GM12878 (cell line): Measurements from ENCODE around the gene SEC24D. TPM values are rescaled to one million over a fixed set of nuclear protein-coding genes. Genes with fewer than 3 reads are reported as not detected.

Source experiments
- ATAC-seq: fragments of 200-7000 bp; cut with Tn5 transposase; 3 replicates; pipeline ENCODE4 v1.9.1; 2020; ENCODE audit warnings: mild to moderate bottlenecking, moderate library complexity
- BruUV-seq: library from RNA; stranded (reverse); fragments of 400-500 nt; replicated peaks from 2 replicates; lab custom pipeline; 2021; lab: Mats Ljungman, UMichigan
- CTCF ChIA-PET: fragments of 300-600 bp; sonication (Branson Sonifier 250); formaldehyde crosslinking; extraction: SDS; loops from one replicate; lab custom pipeline; 2021; ENCODE audit warnings: inconsistent platforms; lab: Yijun Ruan, JAX
- POLR2A ChIA-PET: fragments of 350-600 bp; formaldehyde crosslinking; extraction: SDS; loops from one replicate; lab custom pipeline; 2021; ENCODE audit warnings: inconsistent platforms; lab: Charles Lee
- RAD21 ChIA-PET: fragments of 300-600 bp; sonication (Branson Sonifier 250); formaldehyde crosslinking; loops from one replicate; lab custom pipeline; 2023; ENCODE audit warnings: antibody characterized with exemption; ENCODE audit not compliant: unreplicated experiment; lab: Charles Lee
- SMC1A ChIA-PET: fragments of 300-600 bp; sonication (Branson Sonifier 250); formaldehyde crosslinking; loops from one replicate; lab custom pipeline; 2023; ENCODE audit not compliant: unreplicated experiment, uncharacterized antibody; lab: Charles Lee
- DNase-seq: peaks from one replicate; pipeline ENCODE4 v3.0.0-alpha.2; 2011; ENCODE audit warnings: low read depth, low spot score
- FAIRE-seq: peaks from 3 replicates; lab custom pipeline; 2011; peaks lifted over from hg19 to GRCh38; lab: Jason Lieb, UNC
- H2AFZ ChIP-seq: 2 replicates; pipeline ENCODE4 v1.6.0; 2011; ENCODE audit warnings: low read depth, low read length, control low read depth; ENCODE audit not compliant: control insufficient read depth
- H3K27ac ChIP-seq: 2 replicates; pipeline ENCODE4 v1.5.1; 2011; ENCODE audit warnings: control low read depth; ENCODE audit not compliant: control insufficient read depth, insufficient read depth
- H3K27me3 ChIP-seq, 2 experiments: replicated peaks in 1 of 2; 2 replicates each; pipeline versions ENCODE4 v1.6.0 to v1.6.1; 2011; ENCODE audit warnings: low read length in 1 of 2; ENCODE audit not compliant: control insufficient read depth in 2 of 2, insufficient read depth in 2 of 2
- H3K36me3 ChIP-seq, 2 experiments: 2 replicates each; pipeline ENCODE4 v1.5.1; 2011; ENCODE audit warnings: low read length in 1 of 2; ENCODE audit not compliant: control insufficient read depth in 2 of 2, insufficient read depth in 2 of 2
- H3K4me1 ChIP-seq: 2 replicates; pipeline ENCODE4 v1.6.1; 2011; ENCODE audit warnings: mild to moderate bottlenecking, low read length, moderate library complexity, mixed read lengths; ENCODE audit not compliant: control insufficient read depth, insufficient read depth
- H3K4me2 ChIP-seq: 2 replicates; pipeline ENCODE4 v1.6.0; 2011; ENCODE audit warnings: control low read depth; ENCODE audit not compliant: control insufficient read depth, insufficient read depth
- H3K4me3 ChIP-seq: fragments of 200-600 bp; sonication (generic); 2 replicates; pipeline ENCODE4 v1.5.1; 2016
- H3K79me2 ChIP-seq: 2 replicates; pipeline ENCODE4 v1.6.0; 2011; ENCODE audit warnings: low read length; ENCODE audit not compliant: control insufficient read depth, insufficient read depth
- H3K9ac ChIP-seq: 2 replicates; pipeline ENCODE4 v1.8.0; 2011; ENCODE audit warnings: low read length, control low read depth, mixed read lengths; ENCODE audit not compliant: control insufficient read depth, insufficient read depth
- H3K9me3 ChIP-seq: replicated peaks from 3 replicates; pipeline ENCODE4 v1.5.1; 2011; ENCODE audit warnings: mild to moderate bottlenecking, low read length; ENCODE audit not compliant: control insufficient read depth, insufficient read depth
- H4K20me1 ChIP-seq: 2 replicates; pipeline ENCODE4 v1.6.0; 2011; ENCODE audit not compliant: control insufficient read depth, insufficient read depth
- ATF2 ChIP-seq: IDR thresholded peaks from 2 replicates; pipeline ENCODE4 v1.6.1; 2012; ENCODE audit warnings: low read length, inconsistent platforms
- CHD2 ChIP-seq: IDR thresholded peaks from 2 replicates; pipeline ENCODE4 v1.6.1; 2011; ENCODE audit warnings: low read depth, low read length, improper control_type of control experiment, borderline replicate concordance
- FOXK2 ChIP-seq: fragments of 450-650 bp; IDR thresholded peaks from 2 replicates; pipeline ENCODE4 v1.6.1; 2017; ENCODE audit warnings: mild to moderate bottlenecking, moderate library complexity
- GABPA ChIP-seq: IDR thresholded peaks from 2 replicates; pipeline ENCODE4 v1.6.1; 2014; ENCODE audit warnings: antibody characterized with exemption, low read depth, mild to moderate bottlenecking, inconsistent platforms
- GATAD2B ChIP-seq: fragments of 450-650 bp; conservative IDR thresholded peaks from 2 replicates; pipeline ENCODE4 v1.6.1; 2017; ENCODE audit warnings: low read depth, mild to moderate bottlenecking, moderate library complexity
- KAT2A ChIP-seq: conservative IDR thresholded peaks from 2 replicates; pipeline ENCODE4 v1.6.1; 2011; ENCODE audit warnings: low read depth, low read length; ENCODE audit not compliant: control insufficient read depth
- KLF5 ChIP-seq: fragments of 450-650 bp; IDR thresholded peaks from 2 replicates; pipeline ENCODE4 v1.6.1; 2014; ENCODE audit warnings: mild to moderate bottlenecking; ENCODE audit not compliant: partially characterized antibody
- NR2C1 ChIP-seq: fragments of 450-650 bp; IDR thresholded peaks from 2 replicates; pipeline ENCODE4 v1.6.1; 2017; ENCODE audit warnings: antibody characterized with exemption, mild to moderate bottlenecking, moderate library complexity
- NRF1 ChIP-seq: conservative IDR thresholded peaks from 2 replicates; pipeline ENCODE4 v1.6.1; 2011; ENCODE audit warnings: mild to moderate bottlenecking, low read depth, low read length, improper control_type of control experiment
- RAD21 ChIP-seq: IDR thresholded peaks from 2 replicates; pipeline ENCODE4 v1.6.1; 2011; ENCODE audit warnings: mild to moderate bottlenecking, low read depth, low read length, moderate library complexity; ENCODE audit not compliant: insufficient read depth
- SMC3 ChIP-seq: IDR thresholded peaks from 2 replicates; pipeline ENCODE4 v1.6.1; 2011; ENCODE audit warnings: low read length, improper control_type of control experiment, borderline replicate concordance
- STAT3 ChIP-seq: IDR thresholded peaks from 2 replicates; pipeline ENCODE4 v1.6.1; 2011; ENCODE audit warnings: low read depth, low read length, improper control_type of control experiment
- WRNIP1 ChIP-seq: IDR thresholded peaks from 2 replicates; pipeline ENCODE4 v1.6.1; 2011; ENCODE audit warnings: low read depth, low read length, improper control_type of control experiment, borderline replicate concordance
- ZZZ3 ChIP-seq: IDR thresholded peaks from 2 replicates; pipeline ENCODE4 v1.6.1; 2011; ENCODE audit warnings: low read depth; ENCODE audit not compliant: control insufficient read depth, insufficient read length
- WGBS: methylation state at CpG from one replicate; pipeline ENCODE4 v1.1.6; 2016; ENCODE audit warnings: low lambda C conversion rate; ENCODE audit not compliant: insufficient replicate concordance, insufficient coverage; ENCODE audit errors: missing lambda C conversion rate; 5-methylcytosine and 5-hydroxymethylcytosine counted together
- in situ Hi-C: fragments of 300-500 bp; cut with MboI; formaldehyde crosslinking; loops from 9 replicates; pipeline ENCODE4 v1.14.3; 2018; ENCODE audit warnings: mixed read lengths
- intact Hi-C: fragments of 100-400 bp; cut with micrococcal nuclease; formaldehyde crosslinking; loops from one replicate; pipeline ENCODE4 v1.14.2; 2022; ENCODE audit not compliant: unreplicated experiment
- polyA plus RNA-seq, 11 experiments: library from polyadenylated mRNA; depleted of rRNA in 4 of 11; unstranded in 6 of 11; stranded (reverse) in 5 of 11; fragments of >200 nt; fragmentation: Nextera tagmentation in 4 of 11; fragmentation: Illumina TruSeq in 1 of 11; extraction: Ambion mirVana in 4 of 11; extraction: Trizol in 1 of 11; gene quantifications; 1 replicate in 1 of 11; 2 replicates in 10 of 11; pipeline versions ENCODE4 v1.2.1 to v1.2.3, GENCODE V29; 2011 to 2016; ENCODE audit warnings: inconsistent platforms in 2 of 11, missing spikeins in 2 of 11, low read depth in 1 of 11
- total RNA-seq, 4 experiments: library from RNA; depleted of rRNA in 3 of 4; stranded (reverse); fragments of >200 nt in 3 of 4; fragmentation: Illumina TruSeq in 1 of 4; extraction: Trizol in 1 of 4; gene quantifications; 2 replicates each; pipeline versions ENCODE4 v1.2.1 to v1.2.3, GENCODE V29; 2013 to 2021

SEC24D gene
- total and polyA plus RNA-seq, 10 of the 15 experiments (the other 5 are each of a cell fraction or from before 2014, with no cell fraction given), result 12.8 to 61.9 (median 25.6) TPM

- H3K4me1 ChIP-seq, result no peaks in the 10 kb centered on the region
- RAD21 ChIA-PET, result no interaction called here
- no peaks in the 10 kb centered on the region for H3K9me3 ChIP-seq
- peaks cover 3 to 32% of the 10 kb centered on the region in 2 experiments for H3K36me3 ChIP-seq
- intact Hi-C loops (no loop called here), in situ Hi-C loops (no loop called here)
- no peaks in the 10 kb centered on the region for H3K27me3 ChIP-seq
- H3K4me2 ChIP-seq, result no peak overlapping the region
- no peak for DNase-seq
- no peak for FAIRE-seq
- no peak overlapping the region for H3K9ac ChIP-seq
- TF ChIP-seq KAT2A, result no peak
- no peak for TF ChIP-seq CHD2
- TF ChIP-seq KLF5, result no peak
- TF ChIP-seq WRNIP1, result no peak
- no peak for TF ChIP-seq RAD21
- TF ChIP-seq GABPA, result no peak
- TF ChIP-seq NRF1, result no peak
- TF ChIP-seq ATF2, result no peak
- TF ChIP-seq SMC3, result no peak
- no peak for TF ChIP-seq STAT3
- no peak for TF ChIP-seq FOXK2
- no peak for TF ChIP-seq ZZZ3
- no peak for TF ChIP-seq NR2C1
- no peak for TF ChIP-seq GATAD2B
- TF ChIP-seq, all 136 proteins: peak for 0
- Histone ChIP-seq H3K79me2 (no peaks in the 10 kb centered on the region), H3K27ac (no peak overlapping the region), H2AFZ (no peak overlapping the region), H4K20me1 (no peaks in the 10 kb centered on the region), H3K4me3 (no peak overlapping the region)
- BruUV-seq, result no TSS peak
- CTCF ChIA-PET, result interaction anchor here (0.9 to 1.5 kb wide), 5 partner anchors 18 to 152 kb away, joined by 3 to 4 read pairs (median 3); no protein-coding TSS in a partner anchor
- ATAC-seq, result no peak
- 95% methylated on average over 2 of the region's 2 CpGs for WGBS
- POLR2A ChIA-PET, result no interaction called here
- SMC1A ChIA-PET, result interaction anchor here (1.9 kb wide), 1 partner anchor 32 kb away, joined by 5 read pairs; no protein-coding TSS in a partner anchor
Measured at GRCh38 chr4:118739022-118739713, 96.8 kb downstream of the SEC24D start.
